Astrocyte of the cerebellum (primary cell): ENCODE measurements around the gene FGF2.
"Not testable (repeated sequence)": the region's sequence is repeated elsewhere in the genome, so short reads cannot be mapped to it uniquely, and the experiment has no call there.

Source experiments
- DNase-seq: peaks from one replicate; pipeline ENCODE4 v3.0.0-alpha.2; 2011; ENCODE audit warnings: low read depth
- H3K4me3 ChIP-seq: 2 replicates; pipeline ENCODE4 v1.5.1; 2011; ENCODE audit warnings: mild to moderate bottlenecking, low read depth, low read length, moderate library complexity
- in situ Hi-C: cut with HindIII; loops from 2 replicates; pipeline ENCODE4 v1.10.0; 2017; ENCODE audit warnings: low sequenced_read_pairs
- TF ChIP-seq, protein P1 (sequence below): IDR thresholded peaks from 2 replicates; pipeline ENCODE4 v1.5.1; 2012; ENCODE audit warnings: low read length, low read depth, moderate library complexity, mild to moderate bottlenecking; ENCODE audit errors: missing control alignments

The FGF2 gene

DNA sequence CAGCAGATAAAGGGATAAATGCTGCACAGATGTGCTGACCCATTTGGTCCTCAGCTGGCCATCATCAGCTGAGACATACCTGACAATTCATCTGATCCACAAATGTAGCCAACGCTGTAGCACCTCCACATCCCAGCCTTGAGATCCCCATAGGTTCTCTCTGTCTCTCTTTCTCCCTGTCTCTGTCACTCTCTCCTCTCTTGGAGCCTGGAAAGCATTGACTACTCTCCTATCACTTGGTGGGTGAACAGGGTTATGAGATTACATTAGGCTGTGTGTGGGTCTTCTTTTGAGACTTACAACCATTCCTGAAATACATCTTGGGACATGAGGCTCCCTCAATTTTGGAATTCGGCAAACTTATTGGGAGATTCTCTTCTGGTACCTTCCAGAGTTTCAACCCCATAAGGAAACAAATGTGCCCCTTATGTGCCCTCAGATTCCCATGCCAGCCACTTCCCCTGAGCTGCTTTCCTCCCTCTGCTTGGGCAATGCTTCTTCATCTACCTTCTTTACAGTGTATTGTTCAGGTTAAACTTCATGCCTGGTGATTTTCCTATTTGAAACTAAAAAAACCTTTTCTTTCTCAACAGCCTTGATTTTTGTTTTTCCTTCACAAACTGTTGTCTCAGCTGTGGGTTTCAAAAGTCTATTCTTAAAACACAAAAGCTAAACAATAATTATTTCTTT is 29.1 kb upstream of the FGF2 start:
- in situ Hi-C loops: no loop called here
- no peak overlapping the region for H3K4me3 ChIP-seq
- TF ChIP-seq, protein P1, sequence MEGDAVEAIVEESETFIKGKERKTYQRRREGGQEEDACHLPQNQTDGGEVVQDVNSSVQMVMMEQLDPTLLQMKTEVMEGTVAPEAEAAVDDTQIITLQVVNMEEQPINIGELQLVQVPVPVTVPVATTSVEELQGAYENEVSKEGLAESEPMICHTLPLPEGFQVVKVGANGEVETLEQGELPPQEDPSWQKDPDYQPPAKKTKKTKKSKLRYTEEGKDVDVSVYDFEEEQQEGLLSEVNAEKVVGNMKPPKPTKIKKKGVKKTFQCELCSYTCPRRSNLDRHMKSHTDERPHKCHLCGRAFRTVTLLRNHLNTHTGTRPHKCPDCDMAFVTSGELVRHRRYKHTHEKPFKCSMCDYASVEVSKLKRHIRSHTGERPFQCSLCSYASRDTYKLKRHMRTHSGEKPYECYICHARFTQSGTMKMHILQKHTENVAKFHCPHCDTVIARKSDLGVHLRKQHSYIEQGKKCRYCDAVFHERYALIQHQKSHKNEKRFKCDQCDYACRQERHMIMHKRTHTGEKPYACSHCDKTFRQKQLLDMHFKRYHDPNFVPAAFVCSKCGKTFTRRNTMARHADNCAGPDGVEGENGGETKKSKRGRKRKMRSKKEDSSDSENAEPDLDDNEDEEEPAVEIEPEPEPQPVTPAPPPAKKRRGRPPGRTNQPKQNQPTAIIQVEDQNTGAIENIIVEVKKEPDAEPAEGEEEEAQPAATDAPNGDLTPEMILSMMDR: no peak
- DNase-seq: no peak

DNA sequence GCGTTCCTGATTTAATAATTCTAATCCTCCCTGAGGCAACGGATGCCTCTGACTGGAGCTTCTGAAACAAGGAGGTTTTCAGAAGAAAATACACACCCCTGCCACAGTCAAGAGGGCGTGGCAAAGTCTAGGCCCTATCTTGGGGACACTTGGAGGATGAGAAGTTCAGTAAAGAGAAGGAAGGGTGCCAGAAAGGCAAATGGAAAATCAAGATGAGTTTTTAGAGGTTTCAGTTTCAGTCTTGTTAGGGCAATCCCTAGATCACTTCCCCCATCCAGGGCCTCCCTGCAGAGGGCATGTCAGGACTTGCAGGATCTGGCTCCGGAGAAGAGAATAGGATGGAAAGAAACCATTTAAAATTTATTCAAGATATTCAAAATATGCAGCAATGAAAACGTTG is 28.5 kb upstream of the FGF2 start:
- in situ Hi-C loops: no loop called here
- peak; percentile 83 for DNase-seq
- no peak overlapping the region for H3K4me3 ChIP-seq
- TF ChIP-seq, protein P1: no peak

DNA sequence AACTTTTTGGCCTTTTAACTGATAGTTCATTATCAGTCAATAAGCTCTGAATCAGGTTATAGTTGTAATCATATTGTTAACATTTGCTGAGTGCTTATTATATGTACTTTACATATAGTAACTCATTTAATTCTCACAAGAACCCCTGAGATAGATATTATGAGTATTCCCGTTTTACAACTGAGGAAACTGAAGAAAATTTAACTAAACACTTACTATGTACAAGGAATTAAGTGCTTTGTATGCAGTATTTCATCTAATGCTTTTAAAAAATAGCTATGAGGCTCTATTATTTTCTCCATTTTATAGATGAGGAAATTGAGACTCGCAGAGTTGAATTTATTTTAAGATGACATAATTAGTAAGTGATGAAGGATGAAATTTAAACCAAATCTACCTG is 27.7 kb upstream of the FGF2 start:
- in situ Hi-C loops: no loop called here
- DNase-seq: no peak

DNA sequence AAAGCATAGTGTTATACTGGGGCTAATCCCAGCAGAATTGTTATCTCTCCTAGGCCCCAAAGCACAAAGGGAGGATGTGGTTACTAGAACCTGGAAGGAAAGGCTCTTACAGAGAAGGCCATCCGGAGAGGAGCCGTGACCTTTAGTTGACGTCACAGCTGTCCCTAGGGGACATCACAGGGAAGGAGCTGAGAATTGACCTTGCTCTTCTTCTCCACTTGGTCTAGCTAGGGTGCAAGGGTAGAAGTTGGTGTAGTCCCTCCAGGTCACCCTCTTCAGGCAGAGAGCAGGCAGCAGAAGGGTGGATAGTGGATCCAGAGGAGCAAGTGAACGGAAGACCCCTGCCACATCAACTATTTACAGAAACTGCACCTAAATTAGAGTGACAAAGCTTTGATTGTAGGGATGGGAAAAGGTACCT is 22.8 kb upstream of the FGF2 start:
- no peak overlapping the region for H3K4me3 ChIP-seq
- TF ChIP-seq, protein P1: no peak
- DNase-seq: no peak
- in situ Hi-C loops: no loop called here

More for the DNA sequence above, 27.7 kb upstream of the FGF2 start:
- TF ChIP-seq, protein P1: no peak
- H3K4me3 ChIP-seq: no peak overlapping the region

DNA sequence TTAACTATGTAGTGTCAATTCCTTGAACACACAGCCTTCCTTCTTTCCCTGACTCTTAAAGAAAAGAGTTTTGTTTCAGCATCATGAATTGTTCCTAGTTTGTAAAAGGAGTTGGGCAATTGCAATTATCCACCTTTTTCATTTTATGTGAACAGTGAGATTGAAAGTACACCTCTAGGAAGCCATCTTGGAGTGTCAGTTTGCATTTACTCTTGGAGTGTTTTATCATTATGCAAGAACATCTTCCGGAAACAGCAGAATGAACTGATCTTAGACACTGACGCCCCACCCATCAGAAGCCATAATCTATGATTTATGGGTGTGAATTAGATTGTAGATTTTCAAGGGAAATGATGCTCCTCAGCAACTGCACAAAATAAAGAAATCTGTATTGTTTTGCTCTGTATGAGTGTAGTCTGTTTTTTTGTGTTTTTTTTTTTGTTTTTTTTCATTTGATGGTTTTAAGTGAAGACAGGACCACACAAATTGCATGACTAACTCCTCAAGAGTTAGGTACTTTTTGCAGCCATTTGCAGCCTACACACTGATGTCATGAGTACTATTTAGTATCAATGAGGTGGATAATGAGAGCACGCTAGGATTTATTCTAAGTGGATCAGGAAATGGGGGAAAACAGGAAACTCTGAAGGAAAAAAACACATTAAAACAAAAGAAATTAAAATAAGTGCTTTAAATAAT is 19.5 kb upstream of the FGF2 start:
- no peak for DNase-seq
- in situ Hi-C loops: no loop called here
- H3K4me3 ChIP-seq: no peak overlapping the region
- TF ChIP-seq, protein P1: no peak

DNA sequence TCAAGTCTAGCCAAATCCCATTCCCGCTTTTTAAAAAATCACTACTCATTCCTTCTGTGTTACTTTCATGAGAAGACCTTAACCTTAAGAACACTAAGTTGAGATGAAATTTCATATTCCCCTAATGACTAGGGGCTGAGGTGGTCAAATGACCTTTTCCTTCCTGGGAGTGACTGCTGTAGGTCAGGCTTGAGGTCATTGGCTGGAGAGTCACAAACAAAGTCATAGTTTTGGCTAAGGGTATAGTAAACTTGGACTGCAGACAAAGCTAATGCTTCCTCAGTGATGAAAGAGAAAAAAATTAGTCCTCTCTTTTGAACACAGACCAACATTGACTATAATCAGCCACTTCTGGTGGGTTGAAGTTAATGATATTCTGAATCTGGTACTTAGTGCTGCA is 16.0 kb upstream of the FGF2 start:
- no peak for DNase-seq

DNA sequence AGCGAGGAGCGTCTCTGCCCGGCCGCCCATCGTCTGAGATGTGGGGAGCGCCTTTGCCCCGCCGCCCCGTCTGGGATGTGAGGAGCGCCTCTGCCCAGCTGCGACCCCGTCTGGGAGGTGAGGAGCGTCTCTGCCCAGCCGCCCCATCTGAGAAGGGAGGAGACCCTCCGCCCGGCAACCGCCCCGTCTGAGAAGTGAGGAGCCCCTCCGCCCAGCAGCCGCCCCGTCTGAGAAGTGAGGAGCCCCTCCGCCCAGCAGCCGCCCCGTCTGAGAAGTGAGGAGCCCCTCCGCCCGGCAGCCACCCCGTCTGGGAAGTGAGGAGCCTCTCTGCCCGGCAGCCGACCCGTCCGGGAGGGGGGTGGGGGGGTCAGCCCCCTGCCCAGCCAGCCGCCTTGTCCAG is 14.8 kb upstream of the FGF2 start:
- in situ Hi-C loops, DNase-seq, H3K4me3 ChIP-seq: not testable (repeated sequence)

More for the DNA sequence above, 16.0 kb upstream of the FGF2 start:
- no peak overlapping the region for H3K4me3 ChIP-seq
- in situ Hi-C loops: no loop called here
- TF ChIP-seq, protein P1: no peak

DNA sequence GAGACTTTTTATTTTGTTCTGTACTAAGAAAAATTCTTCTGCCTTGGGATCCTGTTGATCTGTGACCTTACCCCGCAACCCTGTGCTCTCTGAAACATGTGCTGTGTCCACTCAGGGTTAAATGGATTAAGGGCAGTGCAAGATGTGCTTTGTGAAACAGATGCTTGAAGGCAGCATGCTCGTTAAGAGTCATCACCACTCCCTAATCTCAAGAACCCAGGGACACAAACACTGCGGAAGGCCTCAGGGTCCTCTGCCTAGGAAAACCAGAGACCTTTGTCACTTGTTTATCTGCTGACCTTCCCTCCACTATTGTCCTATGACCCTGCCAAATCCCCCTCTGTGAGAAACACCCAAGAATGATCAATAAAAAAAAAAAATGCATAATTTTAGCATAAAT is 13.8 kb upstream of the FGF2 start:
- in situ Hi-C loops, H3K4me3 ChIP-seq, DNase-seq: not testable (repeated sequence)
